SK-N-SH (cell line): ENCODE data around the gene DNAH11. TPM values are rescaled to one million over a fixed set of nuclear protein-coding genes. Genes with fewer than 3 reads are reported as not detected.

Source experiments
- CTCF ChIA-PET: fragments of 300-600, 350-600 bp; formaldehyde crosslinking; extraction: SDS; loops from one replicate; lab custom pipeline; 2021; lab: Yijun Ruan, JAX
- POLR2A ChIA-PET: fragments of 350-600 bp; sonication (Branson Sonifier 250); formaldehyde crosslinking; extraction: SDS; loops from one replicate; lab custom pipeline; 2020; ENCODE audit warnings: antibody characterized with exemption, inconsistent platforms; lab: Yijun Ruan, JAX
- DNase-seq: peaks from one replicate; pipeline ENCODE4 v3.0.0; 2012
- H2AFZ ChIP-seq: fragments of 200-600 bp; sonication (generic); 2 replicates; pipeline ENCODE4 v1.8.1; 2016; ENCODE audit warnings: antibody characterized with exemption, mild to moderate bottlenecking, low read depth
- H3F3A ChIP-seq: fragments of 200-600 bp; sonication (generic); replicated peaks from 2 replicates; pipeline ENCODE3; 2016; ENCODE audit warnings: antibody characterized with exemption, mild to moderate bottlenecking; ENCODE audit not compliant: insufficient read depth
- H3K27ac ChIP-seq, 2 experiments: fragments of 200-500 bp in 1 of 2; fragments of 200-600 bp in 1 of 2; sonication (Bioruptor generic) in 1 of 2; sonication (generic), shearing (Covaris generic) in 1 of 2; 2 replicates each; pipeline versions ENCODE4 v1.5.1 to v1.6.1; 2014 to 2016; ENCODE audit warnings: low read depth in 2 of 2, inconsistent platforms in 1 of 2, low read length in 1 of 2, mild to moderate bottlenecking in 1 of 2, mixed read lengths in 1 of 2
- H3K27me3 ChIP-seq: fragments of 200-600 bp; sonication (generic), shearing (Covaris generic); 2 replicates; pipeline ENCODE4 v1.6.1; 2016; ENCODE audit warnings: mixed run types; ENCODE audit not compliant: insufficient read depth
- H3K36me3 ChIP-seq, 2 experiments: fragments of 200-500 bp in 1 of 2; fragments of 200-600 bp in 1 of 2; sonication (Bioruptor generic) in 1 of 2; sonication (generic) in 1 of 2; replicated peaks in 1 of 2; 2 replicates each; pipeline versions ENCODE3 to v1.5.1; 2014 to 2016; ENCODE audit warnings: low read length in 1 of 2, mild to moderate bottlenecking in 1 of 2; ENCODE audit not compliant: insufficient read depth in 2 of 2, control insufficient read depth in 1 of 2
- H3K4me1 ChIP-seq, 2 experiments: fragments of 200-500 bp in 1 of 2; fragments of 200-600 bp in 1 of 2; sonication (Bioruptor generic) in 1 of 2; sonication (generic), shearing (Covaris generic) in 1 of 2; 2 replicates each; pipeline versions ENCODE4 v1.5.1 to v1.6.1; 2014 to 2016; ENCODE audit warnings: low read depth in 1 of 2, low read length in 1 of 2, mixed run types in 1 of 2; ENCODE audit not compliant: insufficient read depth in 2 of 2, control insufficient read depth in 1 of 2
- H3K4me2 ChIP-seq: fragments of 200-600 bp; sonication (generic), shearing (Covaris generic); 2 replicates; pipeline ENCODE4 v1.6.1; 2017; ENCODE audit warnings: mixed run types
- H3K4me3 ChIP-seq, 2 experiments: fragments of 200-500 bp in 1 of 2; fragments of 200-600 bp in 1 of 2; sonication (Bioruptor generic) in 1 of 2; sonication (generic), shearing (Covaris generic) in 1 of 2; 2 replicates each; pipeline versions ENCODE4 v1.5.1 to v1.8.1; 2014 to 2016; ENCODE audit warnings: low read depth in 2 of 2, inconsistent platforms in 1 of 2, low read length in 1 of 2, mild to moderate bottlenecking in 1 of 2, mixed read lengths in 1 of 2, moderate library complexity in 1 of 2
- H3K79me2 ChIP-seq: fragments of 200-600 bp; sonication (generic); 2 replicates; pipeline ENCODE4 v1.8.1; 2017; ENCODE audit warnings: mild to moderate bottlenecking; ENCODE audit not compliant: insufficient read depth
- H3K9ac ChIP-seq: fragments of 200-600 bp; sonication (generic); 2 replicates; pipeline ENCODE4 v1.6.1; 2017; ENCODE audit warnings: mixed run types
- H3K9me2 ChIP-seq: fragments of 200-600 bp; sonication (generic); 2 replicates; pipeline ENCODE4 v1.6.1; 2017; ENCODE audit warnings: mixed run types
- H3K9me3 ChIP-seq: fragments of 200-600 bp; sonication (generic); 2 replicates; pipeline ENCODE4 v1.6.1; 2017; ENCODE audit warnings: mixed run types, mild to moderate bottlenecking, moderate library complexity
- H4K20me1 ChIP-seq: fragments of 200-600 bp; sonication (generic); 2 replicates; pipeline ENCODE4 v1.6.1; 2017; ENCODE audit warnings: mild to moderate bottlenecking, mixed run types; ENCODE audit not compliant: insufficient read depth
- CHD2 ChIP-seq: fragments of 150-350 bp; IDR thresholded peaks from 2 replicates; pipeline ENCODE4 v1.6.1; 2018; ENCODE audit warnings: low read length; ENCODE audit not compliant: partially characterized antibody
- CTCF ChIP-seq: fragments of 200-600 bp; sonication (generic); IDR thresholded peaks from 2 replicates; pipeline ENCODE4 v1.6.1; 2017; ENCODE audit warnings: antibody characterized with exemption, mild to moderate bottlenecking, moderate library complexity
- ELF1 ChIP-seq: IDR thresholded peaks from 2 replicates; pipeline ENCODE4 v1.4.0; 2012
- EP300 ChIP-seq, 2 experiments: IDR thresholded peaks; 2 replicates each; pipeline versions ENCODE4 v1.4.0 to v1.6.1; 2012; ENCODE audit warnings: borderline replicate concordance in 1 of 2, low read depth in 1 of 2, low read length in 1 of 2
- EZH2phosphoT487 ChIP-seq: fragments of 200-600 bp; sonication (generic); IDR thresholded peaks from 2 replicates; pipeline ENCODE4 v1.6.1; 2017; ENCODE audit warnings: low read depth, mixed run types, mild to moderate bottlenecking, antibody characterized with exemption, moderate library complexity, borderline replicate concordance
- FOSL2 ChIP-seq: IDR thresholded peaks from 2 replicates; pipeline ENCODE4 v1.4.0; 2012; ENCODE audit warnings: low read depth, mild to moderate bottlenecking, moderate library complexity, borderline replicate concordance
- GABPA ChIP-seq: IDR thresholded peaks from 2 replicates; pipeline ENCODE4 v1.4.0; 2012; ENCODE audit warnings: low read depth, mild to moderate bottlenecking
- GATA2 ChIP-seq: sonication (generic); formaldehyde crosslinking; IDR thresholded peaks from 2 replicates; pipeline ENCODE4 v1.5.0; 2020; ENCODE audit warnings: mild to moderate bottlenecking, missing genetic modification reagents
- JUND ChIP-seq: IDR thresholded peaks from 2 replicates; pipeline ENCODE4 v1.4.0; 2012
- MEF2A ChIP-seq: IDR thresholded peaks from 2 replicates; pipeline ENCODE4 v1.4.0; 2012; ENCODE audit warnings: low read depth, borderline replicate concordance
- MXI1 ChIP-seq: IDR thresholded peaks from 2 replicates; pipeline ENCODE4 v1.6.1; 2012; ENCODE audit warnings: mild to moderate bottlenecking, low read depth, low read length, improper control_type of control experiment
- RCOR1 ChIP-seq: fragments of 150-350 bp; IDR thresholded peaks from 2 replicates; pipeline ENCODE4 v1.6.1; 2017; ENCODE audit warnings: antibody characterized with exemption, low read length
- RFX5 ChIP-seq: IDR thresholded peaks from 2 replicates; pipeline ENCODE4 v1.6.1; 2012; ENCODE audit warnings: mild to moderate bottlenecking, improper control_type of control experiment, low read length
- SIN3A ChIP-seq: IDR thresholded peaks from 2 replicates; pipeline ENCODE4 v1.6.1; 2012; ENCODE audit warnings: low read depth, mild to moderate bottlenecking, low read length, moderate library complexity, borderline replicate concordance
- TAF1 ChIP-seq: IDR thresholded peaks from 2 replicates; pipeline ENCODE4 v1.6.1; 2012; ENCODE audit warnings: low read depth, mild to moderate bottlenecking, low read length, moderate library complexity, borderline replicate concordance
- USF2 ChIP-seq: fragments of 150-350 bp; IDR thresholded peaks from 2 replicates; pipeline ENCODE4 v1.6.1; 2017; ENCODE audit warnings: antibody characterized with exemption, low read length, low read depth, borderline replicate concordance
- YY1 ChIP-seq: IDR thresholded peaks from 2 replicates; pipeline ENCODE4 v1.4.0; 2012; ENCODE audit warnings: low read depth, mild to moderate bottlenecking
- ZBTB33 ChIP-seq: IDR thresholded peaks from 2 replicates; pipeline ENCODE4 v1.4.0; 2012; ENCODE audit warnings: low read depth, borderline replicate concordance
- WGBS: methylation state at CpG from one replicate; pipeline ENCODE4 v1.1.6; 2017; ENCODE audit warnings: low lambda C conversion rate; 5-methylcytosine and 5-hydroxymethylcytosine counted together
- polyA plus RNA-seq, 3 experiments: library from polyadenylated mRNA; depleted of rRNA; stranded (reverse); fragments of >200 nt; gene quantifications; 2 replicates each; pipeline ENCODE4 v1.2.3, GENCODE V29; 2012

The DNAH11 gene
- polyA plus RNA-seq, 1 of the 3 experiments (the other 2 are of a cell fraction): 0.77 TPM

- DNase-seq: no peak
- no peak overlapping the region for H3K27ac ChIP-seq
- no peaks in the 10 kb centered on the region for H4K20me1 ChIP-seq
- H3K79me2 ChIP-seq: no peaks in the 10 kb centered on the region
- TF ChIP-seq RFX5 (no peak), USF2 (no peak)
- peaks cover under 1 to 8% of the 10 kb centered on the region in 2 experiments for H3K36me3 ChIP-seq
- no peak overlapping the region for H3K4me3 ChIP-seq
- H3K9ac ChIP-seq: no peak overlapping the region
- POLR2A ChIA-PET: no interaction called here
- no peaks in the 10 kb centered on the region for H3K9me3 ChIP-seq
- no peak overlapping the region for H3K4me2 ChIP-seq
- CTCF ChIA-PET: interaction anchor here (0.9 to 1.4 kb wide), 2 partner anchors 11 to 43 kb away, joined by 3 read pairs; no protein-coding TSS in a partner anchor
- H3F3A ChIP-seq: no peaks in the 10 kb centered on the region
- WGBS: 83% methylated on average over 7 of the region's 7 CpGs
- H3K27me3 ChIP-seq: no peaks in the 10 kb centered on the region
- H2AFZ ChIP-seq: no peak overlapping the region
- no peaks in the 10 kb centered on the region for H3K9me2 ChIP-seq
- H3K4me1 ChIP-seq: no peaks in the 10 kb centered on the region
These were observed 369.5 kb downstream of the DNAH11 start for GRCh38 chr7:21912305-21912704.

GRCh38 chr7:21912931-21913780 lies 370.3 kb downstream of the DNAH11 start:
- 76% methylated on average over 8 of the region's 8 CpGs for WGBS
- ChIA-PET CTCF (interaction anchor here (0.6 kb wide), 1 partner anchor 170 kb away, joined by 3 read pairs; no protein-coding TSS in a partner anchor), POLR2A (no interaction called here)
- H3K27me3 ChIP-seq: no peaks in the 10 kb centered on the region
- no peaks in the 10 kb centered on the region for H3K9me2 ChIP-seq
- no peaks in the 10 kb centered on the region for H3F3A ChIP-seq
- no peak for DNase-seq
- no peak overlapping the region for H3K4me3 ChIP-seq
- H2AFZ ChIP-seq: no peak overlapping the region
- H3K9me3 ChIP-seq: no peaks in the 10 kb centered on the region
- no peak overlapping the region for H3K27ac ChIP-seq
- H3K4me1 ChIP-seq: no peaks in the 10 kb centered on the region
- TF ChIP-seq FOSL2 (no peak), RFX5 (no peak), EP300 (IDR thresholded peaks at IDR 0.05; ENCODE audit: borderline replicate concordance in 1 of 2, low read depth in 1 of 2, low read length in 1 of 2) (no peak), ELF1 (no peak), JUND (no peak), ZBTB33 (no peak), GATA2 (no peak), YY1 (no peak), TAF1 (no peak), SIN3A (no peak), CHD2 (no peak), CTCF (no peak), MEF2A (no peak), MXI1 (no peak), RCOR1 (no peak), GABPA (no peak), EZH2phosphoT487 (no peak)
- TF ChIP-seq, all 33 proteins: peak for 0
- Histone ChIP-seq H4K20me1 (no peaks in the 10 kb centered on the region), H3K9ac (no peak overlapping the region), H3K36me3 (peaks cover 0 to 3% of the 10 kb centered on the region in 2 experiments), H3K4me2 (no peak overlapping the region), H3K79me2 (no peaks in the 10 kb centered on the region)
